ENCODE results near the gene LTC4S.

The LTC4S gene

DNA sequence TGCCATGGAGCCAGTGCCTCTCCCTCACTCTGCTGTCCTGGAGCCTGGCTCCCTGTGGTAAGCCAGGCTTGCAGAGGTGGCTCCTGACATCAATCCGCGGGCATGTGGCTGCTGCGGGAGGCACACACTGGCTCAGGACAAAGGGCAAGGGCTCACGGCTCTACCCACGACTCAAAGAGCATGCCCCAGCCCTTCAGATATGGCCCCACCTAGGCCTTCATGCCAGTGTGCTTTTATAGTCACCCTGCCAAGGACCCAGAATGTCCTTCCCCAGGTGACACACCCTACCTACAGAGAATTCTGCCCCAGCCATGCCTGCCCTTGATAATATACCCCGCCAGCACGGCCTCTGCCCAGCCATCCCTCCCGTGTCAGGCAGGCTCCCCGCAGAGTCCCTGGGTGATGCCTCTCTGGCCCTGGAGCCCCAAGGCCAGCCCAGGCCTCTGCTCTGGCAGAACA, 11.3 kb downstream of the LTC4S start:
- DNase-seq (ENCODE audit: low read depth), result no peak
- H3K4me3 ChIP-seq (ENCODE audit: low read depth, low read length), result peak overlapping the region; percentile 59
- TF ChIP-seq MYC (IDR thresholded peaks at IDR 0.05; ENCODE audit: low read depth, low read length) (no peak), POLR2A (IDR thresholded peaks at IDR 0.05; ENCODE audit: extremely low read depth, insufficient read length) (no peak)
- TF ChIP-seq, protein P1, sequence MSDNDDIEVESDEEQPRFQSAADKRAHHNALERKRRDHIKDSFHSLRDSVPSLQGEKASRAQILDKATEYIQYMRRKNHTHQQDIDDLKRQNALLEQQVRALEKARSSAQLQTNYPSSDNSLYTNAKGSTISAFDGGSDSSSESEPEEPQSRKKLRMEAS (IDR thresholded peaks at IDR 0.05; ENCODE audit: low read depth, low read length), result no peak
- TF ChIP-seq, protein P2, sequence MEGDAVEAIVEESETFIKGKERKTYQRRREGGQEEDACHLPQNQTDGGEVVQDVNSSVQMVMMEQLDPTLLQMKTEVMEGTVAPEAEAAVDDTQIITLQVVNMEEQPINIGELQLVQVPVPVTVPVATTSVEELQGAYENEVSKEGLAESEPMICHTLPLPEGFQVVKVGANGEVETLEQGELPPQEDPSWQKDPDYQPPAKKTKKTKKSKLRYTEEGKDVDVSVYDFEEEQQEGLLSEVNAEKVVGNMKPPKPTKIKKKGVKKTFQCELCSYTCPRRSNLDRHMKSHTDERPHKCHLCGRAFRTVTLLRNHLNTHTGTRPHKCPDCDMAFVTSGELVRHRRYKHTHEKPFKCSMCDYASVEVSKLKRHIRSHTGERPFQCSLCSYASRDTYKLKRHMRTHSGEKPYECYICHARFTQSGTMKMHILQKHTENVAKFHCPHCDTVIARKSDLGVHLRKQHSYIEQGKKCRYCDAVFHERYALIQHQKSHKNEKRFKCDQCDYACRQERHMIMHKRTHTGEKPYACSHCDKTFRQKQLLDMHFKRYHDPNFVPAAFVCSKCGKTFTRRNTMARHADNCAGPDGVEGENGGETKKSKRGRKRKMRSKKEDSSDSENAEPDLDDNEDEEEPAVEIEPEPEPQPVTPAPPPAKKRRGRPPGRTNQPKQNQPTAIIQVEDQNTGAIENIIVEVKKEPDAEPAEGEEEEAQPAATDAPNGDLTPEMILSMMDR (IDR thresholded peaks at IDR 0.05; ENCODE audit: low read depth, low read length), result no peak

DNA sequence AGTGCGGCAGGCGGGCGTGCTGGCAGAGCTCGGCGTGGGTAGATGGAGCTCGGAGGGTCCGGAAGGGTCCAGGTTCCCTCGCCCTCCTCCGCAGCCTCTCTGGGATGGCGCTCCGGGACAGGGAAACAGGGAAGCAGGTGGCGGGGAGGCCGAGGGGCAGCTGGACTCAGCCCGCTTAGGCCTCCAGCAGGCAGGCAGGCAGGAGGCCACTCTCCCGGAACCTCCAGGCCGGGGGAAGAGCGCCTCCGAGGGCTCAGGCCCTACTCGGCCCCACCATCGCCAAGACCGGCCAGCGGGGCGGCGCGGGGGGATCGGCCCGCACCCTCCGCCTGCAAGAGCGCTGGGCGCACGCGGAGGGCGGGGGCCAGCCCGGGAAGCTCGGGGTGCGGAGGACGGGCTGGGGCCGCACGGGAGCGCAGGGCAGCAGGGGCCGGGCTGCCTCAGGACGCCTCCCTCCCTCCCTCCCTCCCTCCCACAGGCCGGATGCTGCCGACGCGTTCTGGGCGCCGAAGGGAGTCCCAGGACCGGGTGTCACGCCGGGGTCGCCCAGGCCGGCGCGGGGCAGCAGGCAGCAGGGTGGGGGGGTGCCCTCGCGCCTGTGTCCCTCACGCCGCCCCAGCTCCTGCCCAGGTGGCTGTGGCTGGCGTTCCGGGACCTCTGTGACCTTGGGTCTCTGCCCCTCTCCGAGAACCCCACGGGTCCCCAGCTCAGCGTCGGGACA, 11.9 kb downstream of the LTC4S start:
- peak; percentile 81 for DNase-seq (ENCODE audit: low read depth)
- TF ChIP-seq MYC (IDR thresholded peaks at IDR 0.05; ENCODE audit: low read depth, low read length) (peak; percentile 37; the same call in 1 of the 2 replicates), POLR2A (IDR thresholded peaks at IDR 0.05; ENCODE audit: extremely low read depth, insufficient read length) (peak; percentile 44)
- TF ChIP-seq, protein P1 (IDR thresholded peaks at IDR 0.05; ENCODE audit: low read depth, low read length), result 0 out of 2 replicates have a peak, but pooled peaks have one; percentile 20
- TF ChIP-seq, protein P2 (IDR thresholded peaks at IDR 0.05; ENCODE audit: low read depth, low read length), result no peak
- peak overlapping the region; percentile 59 for H3K4me3 ChIP-seq (ENCODE audit: low read depth, low read length)

DNA sequence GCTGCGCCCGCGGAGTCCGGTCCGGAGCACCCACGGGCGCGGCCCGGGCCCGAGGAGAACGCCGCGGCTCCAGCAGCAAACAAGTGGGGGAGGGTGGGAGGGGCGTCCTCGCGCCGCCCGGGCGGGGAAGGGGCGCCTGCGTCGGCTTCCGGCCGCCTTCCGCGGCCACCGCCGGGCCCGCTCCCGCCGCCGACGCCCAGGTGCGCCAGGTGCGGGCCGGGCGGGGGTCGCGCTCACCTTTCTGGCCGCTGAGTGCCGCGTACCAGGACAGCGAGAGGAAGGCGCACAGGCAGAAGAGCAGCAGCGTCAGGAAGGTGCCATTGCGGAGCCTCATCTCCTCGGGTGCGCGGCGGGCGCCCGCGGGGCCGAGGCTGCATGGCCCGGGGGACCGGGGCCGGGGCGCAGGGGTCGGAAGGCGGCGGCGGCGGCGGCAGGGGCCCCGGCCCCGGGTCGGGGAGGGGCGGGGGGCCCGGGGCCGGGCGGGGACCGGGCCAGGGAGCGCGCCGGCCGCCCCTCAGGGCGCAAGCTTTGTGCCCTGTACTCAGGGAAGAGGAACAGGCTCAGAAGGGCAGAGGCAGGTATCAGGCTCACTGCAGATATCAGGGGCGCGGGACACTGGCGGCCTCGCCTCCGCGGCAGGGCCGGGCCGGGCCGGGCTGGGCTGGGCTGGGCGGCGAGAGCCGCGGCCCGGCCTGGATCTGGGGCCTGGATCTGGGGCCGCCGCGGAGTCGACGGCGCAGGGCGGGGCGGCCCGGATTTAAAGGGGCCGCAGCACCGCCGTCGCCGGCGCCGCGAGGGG, 12.7 kb downstream of the LTC4S start, which contains the start of gene MGAT4B:
TSS of gene MGAT4B (minus strand) at position 617 of the 799 bp plus-strand sequence. CDS start at position 334, 283 bp downstream.
- peak within 1 kb of the TSS; percentile 59 for H3K4me3 ChIP-seq (ENCODE audit: low read depth, low read length)
- TF ChIP-seq, protein P2 (IDR thresholded peaks at IDR 0.05; ENCODE audit: low read depth, low read length), result no peak
- TF ChIP-seq, protein P1 (IDR thresholded peaks at IDR 0.05; ENCODE audit: low read depth, low read length), result no peak
- peak; percentile 33 for TF ChIP-seq POLR2A (IDR thresholded peaks at IDR 0.05; ENCODE audit: extremely low read depth, insufficient read length)
- no peak for TF ChIP-seq MYC (IDR thresholded peaks at IDR 0.05; ENCODE audit: low read depth, low read length)
- peak; percentile 85 for DNase-seq (ENCODE audit: low read depth)

DNA sequence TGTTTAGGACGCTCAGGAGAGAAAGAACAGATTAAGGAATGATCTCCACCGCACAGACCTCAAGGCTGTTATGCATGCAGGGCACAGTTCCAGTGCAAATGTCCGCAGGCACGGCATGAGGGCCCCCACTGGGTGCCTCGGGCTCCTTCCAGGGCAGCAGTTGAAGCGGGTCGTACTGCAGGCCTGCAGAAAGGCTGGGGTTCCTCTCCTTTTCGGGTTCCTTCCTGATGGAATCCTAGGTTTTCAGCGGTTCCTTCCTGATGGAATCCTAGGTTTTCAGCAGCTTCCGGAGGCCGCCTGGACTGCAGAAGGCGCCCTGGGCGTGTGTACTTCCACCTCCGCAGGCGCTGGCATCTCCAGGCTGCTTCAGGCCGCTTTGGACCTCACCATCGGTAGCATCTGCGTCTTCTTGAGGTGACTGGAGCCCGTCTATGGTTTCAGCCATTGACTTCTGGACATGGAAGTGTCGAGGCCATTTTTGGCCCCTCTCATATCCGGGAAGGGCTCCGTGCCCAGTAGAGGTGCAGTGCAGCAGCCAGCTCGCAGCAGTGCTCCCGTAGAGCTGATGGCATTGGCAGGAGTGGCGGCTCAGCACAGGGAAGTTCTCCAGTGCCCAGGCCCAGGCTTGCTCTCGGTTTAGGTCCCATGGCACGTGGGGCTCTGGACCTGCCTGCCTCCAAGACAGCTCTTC, 18.5 kb downstream of the LTC4S start:
- no peak for DNase-seq (ENCODE audit: low read depth)
- H3K4me3 ChIP-seq (ENCODE audit: low read depth, low read length), result no peak overlapping the region
- TF ChIP-seq, protein P1 (IDR thresholded peaks at IDR 0.05; ENCODE audit: low read depth, low read length), result no peak
- no peak for TF ChIP-seq POLR2A (IDR thresholded peaks at IDR 0.05; ENCODE audit: extremely low read depth, insufficient read length)
- TF ChIP-seq MYC (IDR thresholded peaks at IDR 0.05; ENCODE audit: low read depth, low read length), result no peak
- TF ChIP-seq, protein P2 (IDR thresholded peaks at IDR 0.05; ENCODE audit: low read depth, low read length), result no peak

DNA sequence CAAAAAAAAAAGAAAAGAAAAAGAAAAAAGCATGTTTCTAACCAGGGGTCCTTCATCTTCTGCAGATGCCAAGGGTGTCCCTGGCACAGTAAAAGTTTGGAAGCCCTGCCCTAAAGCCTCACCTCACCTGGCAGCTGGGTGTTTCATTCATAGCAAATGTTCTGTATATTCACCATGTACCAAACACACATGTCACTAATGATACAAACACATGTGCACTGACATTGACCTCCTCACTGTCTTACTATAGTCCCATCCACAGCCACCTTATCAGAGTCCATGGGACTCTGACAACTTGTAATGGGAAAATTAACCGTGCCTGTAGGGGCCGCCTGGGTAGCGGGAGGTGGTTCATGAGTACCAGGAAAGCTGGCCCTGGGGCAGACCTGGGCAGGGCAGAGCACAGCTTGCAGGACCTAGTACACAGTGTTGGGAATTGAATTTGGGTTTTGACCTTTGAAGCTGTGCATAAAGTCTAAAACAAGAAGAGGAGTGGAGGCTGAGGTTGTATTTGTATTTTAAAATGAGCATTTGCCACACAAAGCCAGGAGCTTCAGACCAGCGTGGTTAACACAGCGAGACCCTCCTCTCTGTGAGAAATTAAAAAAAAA, 19.3 kb downstream of the LTC4S start:
- no peak for DNase-seq (ENCODE audit: low read depth)
- H3K4me3 ChIP-seq (ENCODE audit: low read depth, low read length), result no peak overlapping the region
- TF ChIP-seq, protein P1 (IDR thresholded peaks at IDR 0.05; ENCODE audit: low read depth, low read length), result no peak
- no peak for TF ChIP-seq POLR2A (IDR thresholded peaks at IDR 0.05; ENCODE audit: extremely low read depth, insufficient read length)
- TF ChIP-seq MYC (IDR thresholded peaks at IDR 0.05; ENCODE audit: low read depth, low read length), result no peak
- TF ChIP-seq, protein P2 (IDR thresholded peaks at IDR 0.05; ENCODE audit: low read depth, low read length), result no peak
